Type B pancreatic cell (in vitro differentiated cells): ENCODE results near the gene CARS2. TPM values are rescaled to one million over a fixed set of nuclear protein-coding genes. Genes with fewer than 3 reads are reported as not detected.
"Not testable (repeated sequence)": the region's sequence is repeated elsewhere in the genome, so short reads cannot be mapped to it uniquely, and the experiment has no call there.

Experiments used
- DNase-seq: peaks from one replicate; pipeline ENCODE4 v3.0.0; 2021; ENCODE audit warnings: mixed read lengths; ENCODE audit not compliant: unreplicated experiment; ENCODE audit errors: extremely low spot score
- H3K27ac Mint-ChIP-seq: 2 replicates; pipeline ENCODE4 v1.8.0; 2021; ENCODE audit warnings: mild to moderate bottlenecking, mixed read lengths
- H3K27me3 Mint-ChIP-seq: 2 replicates; pipeline ENCODE4 v1.8.0; 2021; ENCODE audit warnings: mixed read lengths
- H3K36me3 Mint-ChIP-seq: 2 replicates; pipeline ENCODE4 v1.8.0; 2021; ENCODE audit warnings: mixed read lengths
- H3K4me1 Mint-ChIP-seq: one replicate; pipeline ENCODE4 v1.8.0; 2021; ENCODE audit warnings: mixed read lengths; ENCODE audit not compliant: unreplicated experiment
- H3K4me3 Mint-ChIP-seq: 2 replicates; pipeline ENCODE4 v1.8.0; 2021; ENCODE audit warnings: mild to moderate bottlenecking, mixed read lengths
- H3K9me3 Mint-ChIP-seq: 2 replicates; pipeline ENCODE4 v1.8.0; 2021; ENCODE audit warnings: mixed read lengths
- CTCF ChIP-seq: fragments of 200-600 bp; sonication (generic); conservative IDR thresholded peaks from 2 replicates; pipeline ENCODE4 v1.5.0; 2021; ENCODE audit warnings: antibody characterized with exemption, mild to moderate bottlenecking
- total RNA-seq: library from RNA; stranded (reverse); gene quantifications from 2 replicates; pipeline ENCODE4 v1.2.1, GENCODE V29; 2021; ENCODE audit warnings: low replicate concordance

CARS2 gene
- total RNA-seq, 1 donor from 2014 or later = 73.4 TPM

GRCh38 chr13:110662091-110662490 is 43.8 kb downstream of the CARS2 start:
- Mint-ChIP-seq H3K9me3 (peaks cover 19% of the 10 kb centered on the region), H3K27me3 (no peaks in the 10 kb centered on the region), H3K4me1 (no peaks in the 10 kb centered on the region), H3K4me3 (no peak overlapping the region), H3K36me3 (peaks cover 67% of the 10 kb centered on the region), H3K27ac (no peak overlapping the region)
- TF ChIP-seq CTCF = no peak
- no peak for DNase-seq

- Mint-ChIP-seq H3K27me3 (no peaks in the 10 kb centered on the region), H3K4me1 (no peaks in the 10 kb centered on the region), H3K4me3 (no peak overlapping the region), H3K36me3 (peaks cover 66% of the 10 kb centered on the region), H3K27ac (no peak overlapping the region), H3K9me3 (peaks cover 19% of the 10 kb centered on the region)
- DNase-seq = no peak
- no peak for TF ChIP-seq CTCF
Observed at GRCh38 chr13:110661256-110661655, 44.7 kb downstream of the CARS2 start.

- peaks cover 67% of the 10 kb centered on the region for H3K36me3 Mint-ChIP-seq
- not testable (repeated sequence) for H3K27ac Mint-ChIP-seq, H3K27me3 Mint-ChIP-seq, H3K4me1 Mint-ChIP-seq, DNase-seq, H3K4me3 Mint-ChIP-seq
- H3K9me3 Mint-ChIP-seq = peaks cover 19% of the 10 kb centered on the region
Observed at GRCh38 chr13:110658218-110658911, 47.6 kb downstream of the CARS2 start.

GRCh38 chr13:110657196-110657595 is 48.7 kb downstream of the CARS2 start:
- Mint-ChIP-seq H3K4me3 (no peak overlapping the region), H3K36me3 (peaks cover 58% of the 10 kb centered on the region), H3K27ac (no peak overlapping the region), H3K4me1 (no peaks in the 10 kb centered on the region), H3K27me3 (no peaks in the 10 kb centered on the region), H3K9me3 (peaks cover 19% of the 10 kb centered on the region)
- TF ChIP-seq CTCF = no peak
- no peak for DNase-seq

GRCh38 chr13:110653851-110654250 is 52.1 kb downstream of the CARS2 start:
- Mint-ChIP-seq H3K27ac (no peak overlapping the region), H3K27me3 (no peaks in the 10 kb centered on the region), H3K9me3 (no peaks in the 10 kb centered on the region), H3K4me1 (no peaks in the 10 kb centered on the region), H3K36me3 (peaks cover 32% of the 10 kb centered on the region), H3K4me3 (no peak overlapping the region)
- no peak for DNase-seq
- no peak for TF ChIP-seq CTCF

GRCh38 chr13:110653271-110653670 is 52.6 kb downstream of the CARS2 start:
- Mint-ChIP-seq H3K27ac (no peak overlapping the region), H3K9me3 (no peaks in the 10 kb centered on the region), H3K4me1 (no peaks in the 10 kb centered on the region), H3K27me3 (no peaks in the 10 kb centered on the region), H3K4me3 (no peak overlapping the region), H3K36me3 (peaks cover 27% of the 10 kb centered on the region)
- TF ChIP-seq CTCF = no peak
- no peak for DNase-seq
